NCI-H1105 (cell line): Measurements from ENCODE around the gene NLRP9.

ENCODE experiments used
- DNase-seq: peaks from one replicate; lab custom pipeline; 2025; lab: John Stamatoyannopoulos, UW

NLRP9 gene

DNA sequence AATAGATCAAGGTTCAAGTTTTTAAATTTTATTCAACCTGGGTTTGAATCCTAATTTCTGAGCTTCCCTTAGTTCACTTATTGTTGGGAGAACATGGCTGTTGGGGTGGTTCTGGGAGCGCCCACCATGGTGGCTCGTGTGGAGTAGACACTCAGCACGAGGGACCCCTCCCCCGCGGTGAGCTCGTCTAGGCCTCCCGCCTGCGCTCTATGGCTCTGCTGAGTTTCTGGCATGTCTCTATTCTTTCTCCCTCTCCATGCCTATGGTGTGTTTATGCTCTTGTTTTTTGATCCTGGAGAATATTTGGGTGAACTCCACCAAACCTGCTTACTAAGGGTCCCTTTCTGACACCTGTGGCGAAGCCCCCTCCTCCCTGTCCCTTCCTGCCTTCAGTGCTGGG lies 64.7 kb downstream of the NLRP9 start:
- DNase-seq: no peak

DNA sequence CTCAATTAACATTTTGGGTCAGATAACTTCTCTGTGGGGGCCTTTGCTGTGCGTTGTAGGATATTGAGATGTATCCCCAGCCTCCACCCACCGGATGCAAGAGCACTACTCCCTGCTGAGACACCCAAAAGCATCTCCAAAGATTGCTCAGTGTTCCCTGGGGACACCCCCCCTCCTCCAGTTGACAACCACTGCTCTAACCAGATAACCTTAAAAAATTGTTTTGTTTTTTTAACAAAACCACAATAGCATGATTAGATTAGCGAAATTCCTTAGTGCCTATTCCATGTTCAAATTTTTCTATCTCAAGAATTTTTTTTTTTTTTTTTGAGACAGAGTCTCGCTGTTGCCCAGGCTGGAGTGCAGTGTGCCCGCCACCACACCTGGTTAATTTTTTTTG lies 65.8 kb downstream of the NLRP9 start:
- no peak for DNase-seq

DNA sequence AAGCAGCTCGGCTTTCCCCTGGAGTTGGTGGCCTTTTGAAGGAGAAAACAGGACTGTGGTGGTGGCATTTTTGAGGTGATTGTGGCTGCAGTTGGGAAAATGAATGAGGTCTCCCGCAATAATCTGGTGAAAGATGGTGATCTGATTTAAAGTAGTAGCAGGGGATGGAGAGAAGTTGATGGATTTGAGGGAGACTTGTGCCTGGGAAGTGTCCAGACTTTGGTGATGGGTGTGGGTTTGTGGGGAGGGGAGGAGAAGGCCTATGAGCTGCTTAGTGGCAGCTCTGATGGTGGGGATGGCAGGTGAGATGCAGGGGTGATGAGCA lies 67.2 kb downstream of the NLRP9 start:
- no peak for DNase-seq

DNA sequence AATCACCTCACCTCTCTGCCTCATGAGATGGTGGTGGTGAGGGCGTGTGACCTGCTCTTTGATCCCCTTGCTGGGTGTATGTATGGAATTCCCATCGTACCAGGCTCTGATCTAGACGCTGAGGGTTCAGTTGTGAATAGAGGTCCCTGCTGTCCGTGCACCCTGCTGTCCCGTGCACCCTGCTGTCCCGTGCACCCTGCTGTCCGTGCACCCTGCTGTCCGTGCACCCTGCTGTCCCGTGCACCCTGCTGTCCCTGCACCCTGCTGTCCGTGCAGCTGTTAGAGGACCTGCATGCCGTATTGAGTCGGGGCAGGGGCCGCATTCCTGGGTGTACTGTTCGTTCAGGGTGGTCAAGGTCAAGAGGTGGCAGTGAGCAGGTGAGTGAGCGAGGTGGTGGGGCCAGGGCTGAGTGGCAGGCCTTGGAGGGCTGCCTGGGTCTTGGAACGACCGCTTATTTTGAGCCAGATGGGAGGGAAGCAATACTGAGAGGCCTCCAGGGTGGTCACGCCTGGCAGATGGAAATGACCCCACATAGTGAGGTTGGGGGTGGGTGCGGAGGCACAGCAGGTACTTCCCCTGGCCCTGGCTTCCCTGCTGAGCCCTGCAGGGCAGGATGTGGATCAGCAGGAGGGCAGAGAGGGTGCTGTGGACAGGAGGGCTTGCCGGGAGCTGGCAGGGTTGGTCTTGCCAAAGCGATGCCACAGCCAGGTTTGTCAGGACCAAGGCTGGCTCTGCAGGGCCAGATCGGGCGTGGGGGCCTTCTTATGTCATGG lies 67.7 kb downstream of the NLRP9 start:
- DNase-seq: no peak

DNA sequence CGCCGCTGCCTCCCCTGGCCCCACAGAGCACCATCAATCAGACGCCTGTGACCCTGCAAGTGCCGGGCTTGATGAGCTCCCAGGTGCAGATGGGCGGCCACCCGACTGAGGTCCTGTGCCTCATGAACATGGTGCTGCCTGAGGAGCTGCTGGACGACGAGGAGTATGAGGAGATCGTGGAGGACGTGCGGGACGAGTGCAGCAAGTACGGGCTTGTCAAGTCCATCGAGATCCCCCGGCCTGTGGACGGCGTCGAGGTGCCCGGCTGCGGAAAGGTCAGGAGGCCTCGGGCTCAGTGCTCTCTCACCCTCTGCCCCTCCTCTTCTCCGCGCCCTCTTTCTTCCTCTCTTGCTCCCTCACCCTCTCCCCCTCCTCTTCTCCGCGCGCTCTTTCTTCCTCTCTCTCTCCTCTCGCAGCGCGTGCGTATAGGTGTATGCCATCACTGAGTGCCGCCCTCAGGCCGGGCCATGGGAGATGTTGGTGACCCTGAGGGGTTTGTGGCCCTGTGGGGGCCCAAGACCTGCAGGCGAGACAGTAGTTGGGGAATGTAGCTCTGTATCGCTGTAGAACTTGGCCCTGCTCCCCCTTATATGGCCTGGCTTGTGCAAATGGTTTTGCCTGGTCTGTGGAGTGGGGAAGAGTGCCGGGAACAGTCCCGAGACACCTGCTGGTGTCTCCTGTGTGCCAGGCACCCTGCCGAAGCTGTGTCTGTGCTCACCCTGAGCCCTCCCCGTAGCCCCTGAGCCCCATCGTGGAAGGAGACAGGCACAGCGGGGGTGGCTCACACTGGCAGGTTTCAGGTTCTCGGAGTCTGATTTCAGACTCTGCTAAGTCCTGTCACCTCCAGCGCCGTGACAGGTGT lies 68.6 kb downstream of the NLRP9 start:
- no peak for DNase-seq

DNA sequence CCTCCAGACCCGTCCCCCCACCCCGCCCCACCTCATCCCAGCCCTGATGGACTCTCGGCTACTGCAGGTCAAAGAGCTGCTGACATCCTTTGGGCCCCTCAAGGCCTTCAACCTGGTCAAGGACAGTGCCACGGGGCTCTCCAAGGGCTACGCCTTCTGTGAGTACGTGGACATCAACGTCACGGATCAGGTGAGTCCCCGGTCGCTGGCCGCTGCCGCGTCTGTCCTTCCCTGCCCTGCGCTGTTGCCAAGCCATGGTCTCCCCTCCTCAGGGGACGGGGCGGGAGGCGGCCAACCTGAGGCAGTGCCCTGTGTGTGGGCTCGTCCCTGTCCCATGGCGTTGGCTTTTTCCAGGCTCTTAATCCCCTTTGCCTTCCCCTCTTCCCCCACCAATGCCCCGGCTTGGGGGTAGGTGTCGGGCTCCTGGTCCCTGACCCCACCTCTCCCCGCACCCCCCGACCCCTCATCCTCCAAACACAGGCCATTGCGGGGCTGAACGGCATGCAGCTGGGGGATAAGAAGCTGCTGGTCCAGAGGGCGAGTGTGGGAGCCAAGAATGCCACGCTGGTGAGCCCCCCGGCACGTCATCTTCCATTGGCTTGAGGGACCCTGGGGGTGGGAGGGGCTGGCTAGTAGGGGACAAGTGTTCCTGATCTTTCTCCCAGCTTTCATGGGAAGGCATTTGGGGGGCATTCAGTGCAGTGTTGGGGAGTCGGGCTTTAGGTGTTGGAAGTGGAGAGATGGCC lies 69.4 kb downstream of the NLRP9 start:
- DNase-seq: no peak

DNA sequence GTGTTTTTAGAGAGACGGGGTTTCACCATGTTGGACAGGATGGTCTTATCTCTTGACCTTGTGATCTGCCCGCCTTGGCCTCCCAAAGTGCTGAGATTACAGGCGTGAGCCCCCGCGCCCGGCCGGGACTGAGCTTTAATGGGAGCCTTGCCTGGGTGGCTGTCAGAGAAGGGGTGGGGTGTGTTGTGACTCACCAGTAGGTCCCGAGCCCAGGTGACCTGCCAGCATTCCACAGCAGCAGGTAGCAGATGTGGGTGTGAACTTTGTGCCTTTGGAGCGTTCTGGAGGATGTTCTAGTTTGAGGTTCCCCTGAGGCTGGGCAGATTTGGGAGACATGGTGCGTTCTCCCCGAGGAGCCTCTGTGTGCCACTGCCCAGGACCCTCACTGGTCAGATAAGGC lies 70.2 kb downstream of the NLRP9 start:
- DNase-seq: no peak

DNA sequence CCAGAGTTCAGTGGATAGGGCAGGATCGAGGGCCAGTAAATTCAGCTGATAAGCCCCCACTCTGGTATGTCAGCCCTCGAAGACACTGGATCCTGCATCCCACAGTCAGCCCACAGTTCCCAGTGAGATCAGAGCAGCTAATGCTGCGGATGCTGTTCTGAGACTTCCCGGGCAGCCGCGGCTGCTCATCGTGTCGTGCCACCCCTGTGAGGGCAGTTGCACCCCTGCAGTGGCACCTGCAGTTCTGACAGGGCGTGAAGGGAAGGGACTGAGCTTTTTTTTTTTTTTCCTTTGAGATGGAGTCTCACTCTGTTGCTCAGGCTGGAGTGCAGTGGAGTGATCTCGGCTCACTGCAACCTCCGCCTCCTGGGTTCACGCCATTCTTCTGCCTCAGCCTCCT lies 70.7 kb downstream of the NLRP9 start:
- no peak for DNase-seq

DNA sequence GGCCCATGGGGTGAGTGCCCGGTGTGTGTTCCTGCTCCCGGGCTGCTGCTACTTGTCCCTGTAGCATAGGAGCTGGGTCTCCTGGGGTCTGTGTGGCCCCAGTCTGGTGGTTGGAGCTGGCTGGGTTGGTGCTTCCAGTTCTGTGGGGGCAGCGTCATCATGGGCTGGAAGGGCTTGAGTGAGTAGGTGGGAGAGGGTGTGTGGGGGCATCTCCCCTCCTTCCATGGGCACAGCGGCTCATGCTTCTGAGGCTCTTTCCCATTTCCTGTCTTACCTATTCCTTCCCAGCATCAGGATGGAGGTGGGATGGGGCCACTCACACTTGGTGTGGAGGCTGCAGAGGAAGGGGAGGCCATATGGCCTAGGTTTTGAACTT lies 71.2 kb downstream of the NLRP9 start:
- DNase-seq: no peak

DNA sequence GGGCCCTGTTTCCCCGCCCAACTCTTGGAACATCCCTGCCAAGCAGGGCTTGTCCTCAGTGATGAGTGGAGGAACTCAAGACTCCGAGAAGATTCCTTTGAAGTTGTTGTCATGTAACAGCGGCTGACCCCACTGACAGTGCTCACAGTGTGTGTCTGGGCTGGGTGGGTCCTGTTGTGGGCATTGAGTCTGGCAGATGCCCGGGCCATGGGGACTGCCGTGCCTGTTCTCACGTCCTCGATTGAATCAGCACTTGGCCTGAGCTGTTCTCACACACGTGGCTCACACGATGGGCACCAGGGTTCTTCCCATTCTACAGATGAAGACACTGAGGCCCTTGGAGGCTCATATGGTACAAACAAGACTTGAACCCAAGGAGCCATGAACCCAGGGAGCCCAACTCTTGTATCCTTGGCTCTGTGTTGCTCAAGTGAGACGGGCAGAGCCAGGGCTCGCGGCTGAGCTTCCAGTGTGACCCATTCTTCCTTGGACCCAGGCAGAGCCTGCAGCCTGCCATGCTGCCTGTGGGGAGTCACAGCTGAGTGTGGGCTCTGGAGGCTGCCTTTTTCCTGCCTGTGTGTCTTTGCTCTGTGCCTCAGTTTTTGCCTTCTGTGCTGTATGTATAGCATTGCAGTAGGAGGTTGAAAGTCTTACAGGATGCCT lies 71.7 kb downstream of the NLRP9 start:
- no peak for DNase-seq

DNA sequence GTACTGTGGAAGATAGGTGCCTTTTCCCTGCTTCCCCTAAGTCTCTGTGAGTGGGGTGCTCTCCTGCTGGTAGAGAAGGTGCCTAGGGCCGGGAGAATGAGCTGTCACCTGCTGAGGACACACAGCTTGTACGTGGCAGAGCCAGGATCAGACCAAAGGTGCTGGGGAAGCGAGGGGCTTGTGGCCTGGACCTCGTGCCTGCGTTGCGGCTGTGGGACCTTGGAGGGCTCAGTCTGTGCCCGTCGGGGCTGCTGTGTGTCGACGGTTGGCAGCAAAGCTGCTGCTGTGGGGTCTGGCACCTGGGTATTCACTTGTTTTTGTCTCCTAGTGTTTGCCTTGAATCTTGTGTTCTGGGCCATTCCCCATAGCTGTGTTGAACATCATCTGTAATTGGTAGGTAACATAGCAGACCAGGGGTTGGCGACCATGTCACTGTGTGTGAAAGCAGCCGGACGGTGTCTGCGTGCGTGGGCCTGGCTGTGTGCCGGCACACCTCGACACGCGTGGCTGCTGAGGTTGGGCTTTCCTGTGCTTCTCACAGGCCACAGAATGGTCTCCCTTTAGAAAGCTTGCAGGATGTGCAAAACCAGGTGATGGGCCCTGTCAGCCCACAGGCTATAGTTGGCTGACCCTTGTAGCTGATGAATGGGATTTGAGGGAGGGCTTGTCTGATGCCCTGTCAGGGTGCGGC lies 74.2 kb downstream of the NLRP9 start:
- DNase-seq: no peak

DNA sequence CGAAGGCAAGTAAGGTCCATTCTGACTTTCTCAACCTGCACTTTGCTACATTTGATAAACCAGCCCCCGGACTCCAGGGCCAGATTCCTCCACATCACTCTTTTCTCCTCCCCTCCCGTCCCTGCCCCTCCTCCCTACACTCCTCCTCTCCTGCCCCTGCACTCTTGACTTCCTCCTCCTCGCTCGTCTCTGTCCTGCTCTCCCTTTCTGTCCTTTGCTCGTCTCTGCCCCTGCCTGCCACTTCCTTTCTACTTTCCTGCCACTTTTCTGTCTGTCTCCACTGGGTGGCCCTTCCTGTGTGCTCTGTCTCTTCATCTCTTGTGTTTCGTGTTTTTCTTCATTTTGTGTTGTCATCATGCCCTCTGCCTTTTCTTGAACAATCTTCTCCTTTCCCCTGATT lies 76.4 kb downstream of the NLRP9 start:
- no peak for DNase-seq

DNA sequence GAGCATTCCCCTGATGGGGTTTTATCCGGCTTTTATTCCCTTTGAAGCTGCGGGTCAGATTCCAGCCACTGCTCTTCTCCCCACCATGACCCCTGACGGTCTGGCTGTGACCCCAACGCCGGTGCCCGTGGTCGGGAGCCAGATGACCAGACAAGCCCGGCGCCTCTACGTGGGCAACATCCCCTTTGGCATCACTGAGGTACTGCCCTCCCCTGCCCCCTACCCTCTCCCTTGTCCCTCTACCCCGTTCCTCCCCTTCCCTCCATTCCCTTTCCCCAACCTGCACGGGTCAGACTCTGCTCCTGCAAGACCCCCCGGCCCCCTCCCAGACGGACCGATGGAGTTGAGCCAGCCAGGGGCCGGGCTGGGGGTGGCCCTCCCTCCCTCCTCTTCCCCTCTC lies 77.2 kb downstream of the NLRP9 start:
- no peak for DNase-seq

DNA sequence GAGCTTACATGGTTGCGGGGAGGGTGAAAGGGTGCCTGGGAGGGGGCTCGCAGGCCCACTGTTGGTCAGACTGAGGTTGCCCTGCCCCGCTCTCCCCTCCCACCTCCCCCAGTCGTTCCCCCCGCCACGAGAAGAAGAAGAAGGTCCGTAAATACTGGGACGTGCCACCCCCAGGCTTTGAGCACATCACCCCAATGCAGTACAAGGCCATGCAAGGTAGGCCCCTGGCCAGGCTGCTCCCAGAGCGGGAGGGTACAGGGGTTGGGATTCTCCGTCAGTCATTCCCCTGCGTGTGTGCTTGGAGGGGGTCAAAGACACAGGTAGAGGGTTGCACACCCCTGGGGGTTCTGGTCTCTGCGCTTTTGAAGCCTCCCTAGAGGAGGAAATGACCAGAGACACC lies 77.8 kb downstream of the NLRP9 start:
- no peak for DNase-seq

DNA sequence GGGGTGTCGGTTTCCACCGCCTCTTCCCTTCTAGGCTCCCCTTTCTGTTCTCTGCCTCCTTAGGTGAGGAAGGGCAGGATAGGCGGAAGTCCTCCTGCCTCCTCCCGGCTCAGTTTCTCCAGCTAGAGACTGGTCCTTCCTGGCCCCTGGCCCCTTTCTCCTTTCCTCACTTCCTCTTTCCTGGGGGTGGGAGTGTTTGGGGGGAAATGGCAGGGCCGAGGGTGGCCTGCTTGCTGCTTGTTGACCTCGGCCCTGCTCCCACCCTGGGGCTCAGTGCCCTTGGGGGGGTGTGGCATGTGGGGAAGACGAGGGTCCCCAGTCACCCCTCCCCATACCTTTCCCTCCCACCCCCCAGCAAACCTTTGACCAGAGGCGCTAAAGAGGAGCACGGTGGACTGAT lies 78.4 kb downstream of the NLRP9 start:
- no peak for DNase-seq

DNA sequence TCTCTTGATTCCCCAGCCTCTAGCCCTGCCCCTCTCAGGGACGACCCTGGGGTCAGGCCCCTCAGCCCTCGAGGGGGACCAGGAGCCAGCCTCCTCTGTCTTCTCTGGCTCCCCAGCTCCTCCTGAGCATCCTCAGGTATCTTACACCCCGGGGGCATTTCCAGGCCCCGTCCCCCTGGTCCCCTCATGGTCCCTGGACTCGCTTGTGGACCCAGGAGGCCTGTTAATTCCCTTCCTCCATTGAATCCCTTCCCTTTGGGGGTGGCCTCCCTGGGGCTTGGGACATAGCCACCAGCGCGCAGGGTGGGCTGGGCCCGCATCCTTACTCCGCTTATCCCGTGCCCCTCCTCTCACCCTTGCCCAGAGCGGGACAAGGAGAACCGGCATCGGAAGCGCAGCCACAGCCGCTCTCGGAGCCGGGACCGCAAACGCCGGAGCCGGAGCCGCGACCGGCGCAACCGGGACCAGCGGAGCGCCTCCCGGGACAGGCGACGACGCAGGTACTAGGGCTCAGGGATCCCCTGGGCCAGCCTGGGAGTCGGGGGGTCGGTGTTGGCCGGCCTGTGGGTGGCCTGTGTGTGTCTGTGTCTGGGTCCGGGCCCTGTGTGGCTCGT lies 79.2 kb downstream of the NLRP9 start:
- no peak for DNase-seq
